Bronchial epithelial cell (primary cell): Measurements from ENCODE around the gene ATP5PO. TPM values are rescaled to one million over a fixed set of nuclear protein-coding genes. Genes with fewer than 3 reads are reported as not detected.

Experiments used
- DNase-seq: peaks from one replicate; pipeline ENCODE4 v3.0.0-alpha.2; 2010; ENCODE audit warnings: low read depth
- FAIRE-seq: peaks from 2 replicates; lab custom pipeline; 2011; peaks lifted over from hg19 to GRCh38; lab: Jason Lieb, UNC
- H3K27me3 ChIP-seq: 2 replicates; pipeline ENCODE4 v1.5.1; 2011; ENCODE audit warnings: low read length; ENCODE audit not compliant: control insufficient read depth, insufficient read depth
- H3K36me3 ChIP-seq: 2 replicates; pipeline ENCODE4 v1.5.1; 2011; ENCODE audit warnings: low read length; ENCODE audit not compliant: control insufficient read depth, insufficient read depth
- H3K4me3 ChIP-seq: 2 replicates; pipeline ENCODE4 v1.5.1; 2011; ENCODE audit warnings: mild to moderate bottlenecking, low read depth, low read length, control low read depth
- total RNA-seq: library from RNA; depleted of rRNA; stranded (reverse); fragments of >200 nt; gene quantifications from 2 replicates; pipeline ENCODE4 v1.2.1, GENCODE V29; 2014
- TF ChIP-seq, protein P1 (sequence below): IDR thresholded peaks from 2 replicates; pipeline ENCODE4 v1.5.1; 2011; ENCODE audit warnings: mild to moderate bottlenecking, moderate library complexity, low read length, control low read depth, inconsistent platforms; ENCODE audit not compliant: insufficient read depth, severe bottlenecking

Gene ATP5PO
- total RNA-seq, 1 donor from 2014 or later: 341 TPM

DNA sequence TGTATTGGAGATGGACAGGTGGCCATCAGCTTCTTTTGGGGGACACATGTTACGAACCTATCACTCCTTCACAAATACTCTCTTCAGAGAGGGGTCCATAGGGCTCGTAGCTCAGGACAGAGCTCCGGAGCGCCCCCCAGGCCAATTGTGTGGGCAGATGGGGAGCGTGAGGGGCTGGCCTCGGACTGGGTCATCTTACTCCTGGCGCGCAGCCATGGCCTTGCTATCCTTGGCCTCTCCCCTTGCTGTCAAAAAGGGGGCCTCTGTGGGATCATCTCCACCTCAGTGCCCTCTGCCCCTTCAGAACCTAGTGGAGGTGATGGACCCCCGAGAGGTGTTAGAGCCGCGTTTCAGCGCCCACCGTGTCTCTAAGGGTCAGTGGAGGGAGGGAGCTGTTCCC is 35.0 kb downstream of the ATP5PO start:
- no peak for DNase-seq
- Histone ChIP-seq H3K36me3 (no peaks in the 10 kb centered on the region), H3K27me3 (peaks cover 3% of the 10 kb centered on the region), H3K4me3 (no peak overlapping the region)
- FAIRE-seq: no peak
- TF ChIP-seq, protein P1, sequence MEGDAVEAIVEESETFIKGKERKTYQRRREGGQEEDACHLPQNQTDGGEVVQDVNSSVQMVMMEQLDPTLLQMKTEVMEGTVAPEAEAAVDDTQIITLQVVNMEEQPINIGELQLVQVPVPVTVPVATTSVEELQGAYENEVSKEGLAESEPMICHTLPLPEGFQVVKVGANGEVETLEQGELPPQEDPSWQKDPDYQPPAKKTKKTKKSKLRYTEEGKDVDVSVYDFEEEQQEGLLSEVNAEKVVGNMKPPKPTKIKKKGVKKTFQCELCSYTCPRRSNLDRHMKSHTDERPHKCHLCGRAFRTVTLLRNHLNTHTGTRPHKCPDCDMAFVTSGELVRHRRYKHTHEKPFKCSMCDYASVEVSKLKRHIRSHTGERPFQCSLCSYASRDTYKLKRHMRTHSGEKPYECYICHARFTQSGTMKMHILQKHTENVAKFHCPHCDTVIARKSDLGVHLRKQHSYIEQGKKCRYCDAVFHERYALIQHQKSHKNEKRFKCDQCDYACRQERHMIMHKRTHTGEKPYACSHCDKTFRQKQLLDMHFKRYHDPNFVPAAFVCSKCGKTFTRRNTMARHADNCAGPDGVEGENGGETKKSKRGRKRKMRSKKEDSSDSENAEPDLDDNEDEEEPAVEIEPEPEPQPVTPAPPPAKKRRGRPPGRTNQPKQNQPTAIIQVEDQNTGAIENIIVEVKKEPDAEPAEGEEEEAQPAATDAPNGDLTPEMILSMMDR: no peak

DNA sequence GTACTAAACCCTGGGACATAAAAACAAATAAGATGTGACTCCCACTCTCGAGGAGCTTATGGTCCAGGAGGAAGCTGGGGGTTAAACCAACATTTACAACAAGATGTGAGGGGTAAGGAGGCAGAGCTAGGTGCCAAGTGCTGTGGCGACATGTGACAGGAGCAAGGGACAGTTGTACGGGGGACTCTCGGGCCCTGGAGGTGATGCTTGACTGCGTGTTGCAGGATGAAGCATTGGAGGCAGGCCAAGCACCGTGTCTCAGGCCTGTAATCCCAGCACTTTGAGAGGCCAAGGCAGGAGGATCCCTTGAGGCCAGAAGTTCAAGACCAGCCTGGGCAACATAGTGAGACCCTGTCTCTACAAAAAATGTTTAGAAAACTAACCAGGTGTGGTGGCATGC is 36.8 kb downstream of the ATP5PO start:
- H3K27me3 ChIP-seq: peaks cover 3% of the 10 kb centered on the region
- no peaks in the 10 kb centered on the region for H3K36me3 ChIP-seq
- DNase-seq: no peak
- TF ChIP-seq, protein P1: no peak
- no peak for FAIRE-seq
- H3K4me3 ChIP-seq: no peak overlapping the region

DNA sequence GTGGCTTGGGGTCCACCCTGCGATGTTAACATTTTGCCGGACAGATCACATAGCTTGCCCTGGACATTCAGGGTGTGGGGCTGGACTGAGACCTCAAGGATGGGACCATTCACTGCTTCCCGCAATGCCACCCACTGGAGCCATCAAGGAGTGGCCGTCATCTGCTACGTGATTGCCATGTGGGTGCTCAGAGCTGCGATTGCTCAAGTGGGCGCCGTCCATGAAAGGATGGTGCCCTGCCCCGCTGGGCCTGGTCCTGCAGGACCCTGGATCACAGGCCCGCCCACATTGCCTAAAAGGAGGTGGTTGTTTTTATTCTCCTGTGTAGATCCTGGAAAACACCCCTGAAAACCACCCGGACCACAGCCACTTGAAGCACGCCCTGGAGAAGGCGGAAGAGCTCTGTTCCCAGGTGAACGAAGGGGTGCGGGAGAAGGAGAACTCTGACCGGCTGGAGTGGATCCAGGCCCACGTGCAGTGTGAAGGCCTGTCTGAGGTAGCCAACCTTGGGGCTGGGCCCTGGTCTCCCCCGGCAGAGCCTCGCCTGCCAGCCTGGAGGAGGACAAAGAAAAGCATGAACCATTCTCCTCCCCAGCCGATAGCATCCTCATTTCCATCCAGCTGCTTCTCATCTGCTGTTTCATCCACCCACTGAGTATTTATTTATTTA is 40.4 kb downstream of the ATP5PO start:
- H3K4me3 ChIP-seq: no peak overlapping the region
- TF ChIP-seq, protein P1: no peak
- no peak for DNase-seq
- H3K27me3 ChIP-seq: no peaks in the 10 kb centered on the region
- no peak for FAIRE-seq
- H3K36me3 ChIP-seq: no peaks in the 10 kb centered on the region

DNA sequence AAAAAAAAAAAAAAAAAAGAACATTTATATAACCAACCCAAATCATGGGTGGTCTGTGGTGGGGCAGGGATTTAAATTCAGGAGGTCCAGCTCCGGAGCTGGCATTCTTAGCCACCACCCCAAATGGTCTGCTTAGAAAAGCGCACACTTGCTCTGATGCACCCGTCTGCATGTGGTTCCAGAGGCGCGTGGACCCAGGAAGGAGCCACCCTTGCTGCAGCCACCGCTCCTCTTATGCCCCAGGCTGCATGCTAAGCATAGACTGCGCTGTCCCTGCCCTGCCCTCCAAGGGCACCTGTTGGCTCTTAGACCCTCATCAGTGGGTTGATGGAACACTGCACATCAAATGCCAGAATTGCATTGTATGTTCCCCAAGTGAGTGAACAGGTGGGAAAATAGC is 41.4 kb downstream of the ATP5PO start:
- FAIRE-seq (no peak), DNase-seq (no peak)
- H3K36me3 ChIP-seq: no peaks in the 10 kb centered on the region
- TF ChIP-seq, protein P1: no peak
- H3K27me3 ChIP-seq: no peaks in the 10 kb centered on the region
- H3K4me3 ChIP-seq: no peak overlapping the region

DNA sequence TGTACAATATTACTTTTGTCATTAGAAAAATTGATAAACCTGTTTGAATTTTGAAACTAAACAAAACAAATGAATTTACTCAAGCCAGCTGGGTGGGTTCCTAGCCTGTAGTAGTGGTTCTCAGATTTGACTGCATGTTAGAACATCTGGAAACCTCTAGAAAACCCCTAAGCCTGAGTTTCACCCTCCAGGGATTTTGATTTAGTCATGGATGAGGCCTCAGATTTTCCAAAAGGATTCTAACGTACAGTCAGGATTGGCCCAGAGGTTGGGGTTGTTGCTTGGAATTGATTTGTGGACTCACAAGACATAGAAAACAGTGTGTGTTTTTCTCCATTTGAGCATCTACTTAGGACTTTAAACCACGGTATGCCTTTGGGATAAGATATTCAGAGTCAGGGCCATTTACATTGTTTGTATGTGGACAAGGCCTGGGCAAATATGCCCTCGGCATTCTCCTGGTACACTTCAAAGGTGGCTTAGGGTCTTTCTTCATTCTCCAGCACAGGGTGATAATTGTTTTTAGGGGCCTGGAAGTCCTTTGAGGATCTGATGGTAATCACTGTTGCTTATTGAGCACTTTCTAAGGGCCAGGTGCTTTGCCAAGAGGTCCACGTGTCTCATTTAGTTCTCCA is 42.6 kb downstream of the ATP5PO start:
- no peak for FAIRE-seq
- H3K4me3 ChIP-seq: no peak overlapping the region

More for the DNA sequence above, 42.6 kb downstream of the ATP5PO start:
- Histone ChIP-seq H3K36me3 (no peaks in the 10 kb centered on the region), H3K27me3 (no peaks in the 10 kb centered on the region)
- no peak for DNase-seq
- TF ChIP-seq, protein P1: no peak
